ENCODE measurements around the gene PNMA8C.
"Not testable (repeated sequence)": the region's sequence is repeated elsewhere in the genome, so short reads cannot be mapped to it uniquely, and the experiment has no call there.

Gene PNMA8C

DNA sequence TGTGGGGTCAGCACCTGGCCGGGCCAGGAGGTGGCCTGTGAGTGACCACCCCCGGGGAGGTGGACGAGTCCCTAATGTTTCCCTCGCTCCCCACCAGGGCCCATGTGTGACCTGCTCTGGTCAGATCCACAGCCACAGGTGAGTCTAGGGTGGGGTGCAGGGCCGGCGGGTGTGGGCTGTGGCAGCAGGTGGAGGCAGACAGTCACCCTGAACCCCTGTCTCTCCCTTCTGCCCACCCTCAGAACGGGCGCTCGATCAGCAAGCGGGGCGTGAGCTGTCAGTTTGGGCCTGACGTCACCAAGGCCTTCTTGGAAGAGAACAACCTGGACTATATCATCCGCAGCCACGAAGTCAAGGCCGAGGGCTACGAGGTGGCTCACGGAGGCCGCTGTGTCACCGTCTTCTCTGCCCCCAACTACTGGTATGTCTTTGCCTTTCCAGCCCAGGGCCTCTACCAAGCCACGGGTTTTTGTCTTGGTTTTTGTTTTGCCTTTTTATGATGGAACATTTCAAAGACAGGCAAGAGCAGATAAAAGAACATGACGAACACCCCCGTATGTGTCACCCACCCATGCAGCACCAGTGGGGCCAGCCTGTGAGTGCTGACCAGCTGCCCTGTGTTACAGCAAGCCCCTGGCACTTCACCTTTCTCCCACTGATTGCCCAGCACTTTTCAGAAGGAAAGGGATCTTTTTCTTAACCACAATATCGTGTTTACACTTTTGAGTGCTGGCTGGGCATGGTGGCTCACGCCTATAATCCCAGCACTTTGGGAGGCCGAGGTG, 40.2 kb downstream of the PNMA8C start:
- no peak for DNase-seq (ENCODE audit: low spot score)

DNA sequence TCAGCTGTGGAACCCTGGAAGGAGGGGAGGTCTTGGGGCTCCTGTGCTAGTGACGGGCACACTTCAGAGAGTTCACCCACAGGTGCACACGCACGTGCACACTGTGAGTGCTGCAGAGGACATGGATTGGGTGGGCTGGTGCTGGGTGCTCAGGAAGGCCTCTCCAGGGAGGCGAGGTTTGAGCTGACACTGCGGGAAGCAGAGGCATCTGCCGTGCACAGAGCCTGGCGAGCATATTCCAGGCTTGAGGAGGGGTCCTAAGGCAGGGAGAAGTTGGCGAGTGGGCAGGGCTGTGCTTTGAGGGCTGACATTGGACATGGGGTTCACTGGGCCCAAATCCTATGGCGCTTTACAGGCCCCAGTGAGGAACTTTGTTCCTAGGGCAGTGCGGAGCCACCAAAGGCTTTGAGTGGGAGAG, 41.0 kb downstream of the PNMA8C start:
- no peak for DNase-seq (ENCODE audit: low spot score)

DNA sequence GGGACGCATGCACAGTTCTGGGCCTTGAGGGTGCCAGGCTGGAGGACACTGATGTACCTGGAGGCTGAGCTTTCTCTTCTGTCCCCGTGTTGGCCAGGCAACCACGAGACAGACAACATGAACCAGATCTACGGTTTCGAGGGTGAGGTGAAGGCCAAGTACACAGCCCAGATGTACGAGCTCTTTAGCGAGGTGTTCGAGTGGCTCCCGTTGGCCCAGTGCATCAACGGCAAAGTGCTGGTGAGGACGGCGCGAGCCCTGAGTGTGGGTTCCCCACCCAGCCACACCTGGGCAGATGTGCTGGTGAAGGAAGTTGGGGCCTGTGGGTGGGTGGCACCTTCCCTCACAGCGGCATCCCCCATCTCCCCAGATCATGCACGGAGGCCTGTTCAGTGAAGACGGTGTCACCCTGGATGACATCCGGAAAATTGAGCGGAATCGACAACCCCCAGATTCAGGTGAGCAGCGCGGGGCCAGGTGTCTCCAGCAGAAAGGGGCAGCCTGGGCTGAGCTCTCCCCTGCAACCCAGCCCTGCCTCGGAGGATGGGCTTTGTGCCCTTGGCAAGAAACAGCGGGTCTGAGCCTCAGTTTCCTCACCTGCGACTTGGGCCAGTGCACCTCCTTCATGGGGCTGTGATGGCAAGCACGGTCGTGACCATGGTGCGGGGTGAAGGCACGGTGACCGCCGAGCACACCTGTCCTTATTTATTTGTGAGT, 41.6 kb downstream of the PNMA8C start:
- DNase-seq (ENCODE audit: low spot score): no peak

DNA sequence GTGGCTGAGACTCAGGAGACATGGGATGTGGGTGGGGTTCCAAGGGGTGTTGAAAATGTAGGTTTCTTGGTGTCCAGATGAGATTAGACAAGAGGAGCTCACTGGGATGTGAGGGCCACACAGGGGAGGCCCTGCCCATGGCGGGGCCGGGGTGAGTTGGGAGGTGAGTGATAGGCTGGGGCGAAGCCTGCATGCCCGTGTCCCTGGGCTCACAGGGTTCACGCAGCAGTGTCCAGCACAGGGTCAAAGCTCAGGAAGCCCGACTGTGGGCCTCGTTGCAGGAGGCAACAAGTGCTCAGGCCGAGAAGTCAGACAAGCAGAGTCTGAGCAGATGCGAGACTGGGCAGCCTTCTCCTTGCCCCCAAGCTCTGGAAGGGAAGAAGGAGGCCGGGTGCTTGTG, 42.6 kb downstream of the PNMA8C start:
- no peak for DNase-seq (ENCODE audit: low spot score)

DNA sequence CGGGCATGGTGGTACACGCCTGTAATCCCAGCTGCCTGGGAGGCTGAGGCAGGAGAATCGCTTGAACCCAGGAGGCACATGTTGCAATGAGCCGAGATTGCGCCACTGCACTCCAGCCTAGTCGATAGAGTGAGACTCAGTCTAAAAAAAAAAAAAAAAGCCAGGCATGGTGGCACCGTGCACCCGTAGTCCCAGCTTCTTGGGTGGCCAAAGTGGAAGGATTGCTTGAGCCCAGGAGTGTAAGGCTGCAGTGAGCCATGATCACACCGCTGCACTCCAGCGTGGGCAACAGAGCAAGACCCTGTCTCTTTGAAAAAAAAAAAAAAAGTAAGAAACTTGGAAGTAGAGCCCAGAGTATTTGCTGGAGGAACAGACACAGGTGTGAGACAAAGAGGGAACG, 43.1 kb downstream of the PNMA8C start:
- no peak for DNase-seq (ENCODE audit: low spot score)

DNA sequence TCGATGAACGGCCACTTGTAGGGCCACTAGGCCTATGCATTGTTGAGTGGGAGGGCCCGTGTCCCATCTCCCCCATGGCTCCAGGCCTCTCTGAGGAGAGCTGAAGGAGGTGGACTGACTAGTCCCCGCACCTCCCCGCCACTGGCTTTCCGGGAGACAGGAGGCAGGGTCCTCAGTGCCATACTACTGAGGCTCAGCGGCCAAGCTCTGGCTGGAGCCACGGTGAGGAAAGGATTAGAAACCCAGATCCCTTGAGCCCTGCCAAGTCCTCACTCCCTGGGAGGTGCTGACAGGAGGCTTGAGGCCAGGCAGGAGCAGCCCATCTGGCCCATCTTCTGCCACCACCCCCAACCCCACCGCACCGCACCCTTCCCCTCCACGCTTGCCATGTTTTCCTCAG, 44.3 kb downstream of the PNMA8C start:
- DNase-seq (ENCODE audit: low spot score): no peak

DNA sequence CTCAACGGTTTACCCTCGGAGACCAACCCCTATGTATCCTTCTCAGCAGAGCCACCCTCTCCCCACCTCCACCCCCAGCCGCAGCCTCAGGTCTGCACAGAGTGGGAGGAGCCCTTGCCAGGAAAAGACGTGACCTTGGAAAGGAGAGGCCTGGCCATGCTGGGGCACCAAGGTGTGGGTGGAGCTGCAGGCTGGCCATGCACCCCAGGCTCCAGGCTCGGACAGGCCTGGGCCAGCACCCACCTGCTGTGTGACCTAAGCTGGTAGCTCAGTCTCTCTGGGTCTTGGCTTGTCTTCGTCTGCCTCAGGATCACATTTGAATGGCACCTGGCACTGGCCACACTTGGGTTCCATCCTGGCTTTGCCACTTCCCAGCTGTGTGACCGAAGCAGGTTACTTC, 44.9 kb downstream of the PNMA8C start:
- DNase-seq (ENCODE audit: low spot score): no peak

DNA sequence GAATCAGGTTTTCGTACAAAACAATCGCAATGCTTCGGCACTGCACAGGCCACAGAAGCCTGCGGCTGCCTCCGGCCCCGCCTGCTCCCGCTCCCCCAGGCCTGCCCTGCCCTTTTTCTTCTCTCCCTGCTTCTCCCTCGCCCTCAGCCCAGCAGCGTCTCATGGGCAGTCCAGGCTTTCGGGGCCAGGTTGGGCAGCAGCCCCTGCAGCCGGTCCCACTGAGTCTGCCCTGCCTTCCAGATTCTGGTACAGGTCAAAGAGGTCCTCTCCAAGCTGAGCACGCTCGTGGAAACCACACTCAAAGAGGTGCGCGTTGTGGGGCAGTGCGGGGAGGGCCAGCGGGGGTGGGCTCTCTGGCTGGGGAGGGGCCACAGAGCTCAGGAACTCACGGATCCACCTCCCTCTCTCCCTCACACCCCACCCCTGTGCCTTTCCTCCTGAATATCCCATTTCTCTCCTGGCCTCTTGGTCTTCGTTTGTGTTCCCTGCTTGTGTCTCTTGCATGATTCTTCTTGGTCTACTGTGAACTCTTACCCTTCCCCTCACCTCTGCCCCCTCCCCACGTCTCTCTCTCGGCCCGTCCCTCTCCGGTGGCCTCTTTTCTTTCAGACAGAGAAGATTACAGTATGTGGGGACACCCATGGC, 45.4 kb downstream of the PNMA8C start:
- no peak for DNase-seq (ENCODE audit: low spot score)

DNA sequence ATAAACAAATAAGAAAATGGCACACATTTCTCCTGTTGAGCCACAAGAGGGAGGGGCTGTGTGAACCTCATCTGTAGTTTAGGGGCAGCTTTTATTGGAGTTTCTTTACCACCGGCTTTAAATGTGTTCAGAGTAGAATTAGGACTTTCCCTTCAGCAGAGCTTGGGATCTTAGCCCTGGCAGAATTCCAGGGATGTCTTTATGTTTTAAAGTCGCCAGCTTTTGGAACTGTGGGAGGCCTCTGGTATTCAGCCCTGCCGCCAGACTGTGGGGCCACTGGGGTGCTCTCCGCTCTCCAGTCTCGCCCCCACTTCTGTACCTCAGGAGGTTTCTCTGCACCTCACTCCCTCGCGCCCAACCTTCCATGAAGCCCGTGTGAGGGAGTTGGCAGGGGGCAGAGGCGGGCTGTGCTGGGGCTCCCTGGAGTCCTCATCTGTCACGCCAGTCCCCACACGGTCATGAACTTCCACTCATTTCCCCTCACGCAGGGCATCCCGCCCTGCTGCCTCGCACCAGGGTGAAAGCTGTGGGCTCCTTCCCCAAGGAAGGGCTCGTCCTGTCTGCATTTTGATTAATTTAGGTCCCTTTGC, 46.9 kb downstream of the PNMA8C start:
- DNase-seq (ENCODE audit: low spot score): no peak

DNA sequence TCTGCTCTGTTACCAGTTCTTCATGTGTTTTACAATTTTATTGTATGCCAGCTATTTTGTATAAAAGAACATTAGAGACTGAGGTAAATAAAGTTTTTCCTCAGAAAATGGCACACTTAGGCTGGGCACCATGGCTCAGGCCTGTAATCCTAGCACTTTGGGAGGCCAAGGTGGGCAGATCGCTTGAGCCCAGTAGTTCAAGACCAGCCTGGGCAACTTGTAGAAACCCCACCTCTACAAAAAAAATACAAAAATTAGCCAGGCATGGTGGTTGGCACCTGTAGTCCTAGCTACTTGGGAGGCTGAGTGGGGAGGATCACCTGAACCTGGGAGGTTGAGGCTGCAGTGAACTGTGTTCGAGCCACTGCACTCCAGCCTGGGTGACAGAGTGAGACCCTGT, 47.4 kb downstream of the PNMA8C start:
- DNase-seq (ENCODE audit: low spot score): no peak

DNA sequence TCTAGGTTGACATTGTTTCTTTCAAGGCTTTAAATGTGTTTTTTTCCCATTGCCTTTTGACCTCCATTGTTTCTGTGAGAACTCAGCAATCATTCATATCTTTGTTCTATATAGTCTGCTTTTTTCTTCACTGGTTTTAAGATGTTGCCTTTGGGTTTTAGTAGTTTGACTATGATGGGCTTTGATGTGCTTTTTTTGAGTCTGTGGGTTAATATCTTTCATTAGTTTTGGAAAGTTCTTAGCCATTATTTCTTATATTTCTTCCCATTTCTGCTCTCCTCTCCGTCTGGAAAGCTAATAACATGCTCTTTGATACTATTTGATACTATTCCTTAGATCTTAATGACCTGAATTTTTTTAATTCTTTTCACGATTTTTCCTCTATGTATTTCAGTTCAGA, 48.0 kb downstream of the PNMA8C start:
- DNase-seq (ENCODE audit: low spot score): no peak

DNA sequence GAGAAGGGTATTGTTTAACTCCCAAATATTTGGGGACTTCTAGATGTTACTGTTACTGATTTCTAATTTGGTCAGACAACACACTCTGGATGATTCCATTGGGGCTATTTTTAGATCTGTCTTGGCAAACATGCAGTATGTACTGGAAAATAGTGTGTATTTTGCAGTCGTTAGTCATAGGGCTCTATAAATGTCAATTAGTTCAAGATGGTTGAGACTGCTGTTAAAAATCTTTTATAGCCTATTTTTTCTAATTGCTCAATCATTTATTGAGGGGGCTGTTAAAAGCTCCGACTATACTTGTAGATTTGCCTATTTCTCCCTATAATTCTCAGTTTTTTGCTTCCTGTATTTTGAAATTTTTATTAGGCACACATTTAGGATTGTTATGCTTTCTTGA, 50.5 kb downstream of the PNMA8C start:
- no peak for DNase-seq (ENCODE audit: low spot score)

DNA sequence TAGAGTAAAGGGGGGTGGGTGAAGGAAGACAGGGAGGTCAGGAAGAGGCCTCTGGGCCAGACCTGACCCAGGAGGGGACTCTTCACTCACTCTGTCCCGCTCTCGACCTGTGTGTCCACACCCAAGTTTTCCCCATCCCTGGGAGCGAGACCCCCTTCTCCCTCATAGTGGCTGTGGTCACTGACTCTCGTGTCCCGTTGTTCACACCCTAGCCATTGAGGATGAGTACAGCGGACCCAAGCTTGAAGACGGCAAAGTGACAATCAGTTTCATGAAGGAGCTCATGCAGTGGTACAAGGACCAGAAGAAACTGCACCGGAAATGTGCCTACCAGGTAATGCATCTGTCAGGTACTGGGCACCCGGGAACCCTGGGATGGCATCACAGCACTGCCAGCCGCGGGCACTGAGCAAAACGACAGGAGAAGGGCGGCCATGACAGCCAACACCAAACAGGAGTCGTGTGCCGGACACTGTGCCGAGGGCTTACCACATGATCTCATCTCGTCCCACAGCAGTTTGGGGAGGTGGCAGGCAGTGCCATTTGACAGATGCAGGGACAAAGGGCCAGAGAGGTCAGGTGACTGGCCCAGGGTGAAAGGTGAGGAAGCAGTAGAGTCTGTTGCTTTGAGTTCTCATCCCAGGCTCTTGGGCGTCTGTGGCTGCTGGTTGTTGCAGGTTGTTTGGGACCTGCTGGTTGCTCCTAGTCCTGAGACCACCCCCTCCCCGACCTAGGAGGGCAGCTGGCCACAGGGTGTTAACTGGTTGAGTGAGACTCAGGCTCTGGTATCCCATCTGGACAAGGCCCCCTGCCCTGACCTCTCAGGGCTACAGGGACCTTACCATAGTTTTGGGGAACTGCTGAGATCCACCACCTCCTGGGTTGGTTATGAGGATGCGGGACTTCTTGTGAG, 52.2 kb downstream of the PNMA8C start:
- no peak for DNase-seq (ENCODE audit: low spot score)

DNA sequence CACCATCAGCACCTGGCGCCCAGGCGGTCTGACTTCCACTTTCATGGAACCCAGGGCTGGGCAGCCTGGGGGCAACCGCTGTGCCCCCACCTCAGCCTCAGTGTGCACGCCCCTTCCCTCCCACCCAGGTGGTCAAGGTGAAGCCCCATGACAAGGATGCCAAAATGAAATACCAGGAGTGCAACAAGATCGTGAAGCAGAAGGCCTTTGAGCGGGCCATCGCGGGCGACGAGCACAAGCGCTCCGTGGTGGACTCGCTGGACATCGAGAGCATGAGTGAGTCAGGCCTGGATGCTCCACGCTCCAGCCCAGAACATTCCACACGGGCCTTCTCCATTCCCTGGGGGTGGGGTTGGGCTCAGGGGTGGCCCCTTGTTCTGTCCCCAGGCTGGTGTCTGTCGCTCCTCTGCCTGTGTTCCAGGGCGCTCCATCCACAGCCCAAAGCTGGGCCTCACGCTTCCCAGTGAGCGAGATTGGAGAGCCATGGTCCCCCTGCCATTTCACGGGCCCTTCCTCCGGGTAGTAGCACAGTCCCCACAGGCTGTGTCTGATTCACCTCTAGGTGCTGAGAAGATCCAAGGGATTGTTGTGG, 53.2 kb downstream of the PNMA8C start:
- not testable (repeated sequence) for DNase-seq (ENCODE audit: low spot score)

Data from NAMALWA (cell line).